NCI-H1436 (cell line): ENCODE measurements around the gene SNRPA1.
"Not testable (repeated sequence)": the region's sequence is repeated elsewhere in the genome, so short reads cannot be mapped to it uniquely, and the experiment has no call there.

ENCODE experiments used
- DNase-seq: peaks from one replicate; lab custom pipeline; 2025; lab: John Stamatoyannopoulos, UW

SNRPA1 gene

DNA sequence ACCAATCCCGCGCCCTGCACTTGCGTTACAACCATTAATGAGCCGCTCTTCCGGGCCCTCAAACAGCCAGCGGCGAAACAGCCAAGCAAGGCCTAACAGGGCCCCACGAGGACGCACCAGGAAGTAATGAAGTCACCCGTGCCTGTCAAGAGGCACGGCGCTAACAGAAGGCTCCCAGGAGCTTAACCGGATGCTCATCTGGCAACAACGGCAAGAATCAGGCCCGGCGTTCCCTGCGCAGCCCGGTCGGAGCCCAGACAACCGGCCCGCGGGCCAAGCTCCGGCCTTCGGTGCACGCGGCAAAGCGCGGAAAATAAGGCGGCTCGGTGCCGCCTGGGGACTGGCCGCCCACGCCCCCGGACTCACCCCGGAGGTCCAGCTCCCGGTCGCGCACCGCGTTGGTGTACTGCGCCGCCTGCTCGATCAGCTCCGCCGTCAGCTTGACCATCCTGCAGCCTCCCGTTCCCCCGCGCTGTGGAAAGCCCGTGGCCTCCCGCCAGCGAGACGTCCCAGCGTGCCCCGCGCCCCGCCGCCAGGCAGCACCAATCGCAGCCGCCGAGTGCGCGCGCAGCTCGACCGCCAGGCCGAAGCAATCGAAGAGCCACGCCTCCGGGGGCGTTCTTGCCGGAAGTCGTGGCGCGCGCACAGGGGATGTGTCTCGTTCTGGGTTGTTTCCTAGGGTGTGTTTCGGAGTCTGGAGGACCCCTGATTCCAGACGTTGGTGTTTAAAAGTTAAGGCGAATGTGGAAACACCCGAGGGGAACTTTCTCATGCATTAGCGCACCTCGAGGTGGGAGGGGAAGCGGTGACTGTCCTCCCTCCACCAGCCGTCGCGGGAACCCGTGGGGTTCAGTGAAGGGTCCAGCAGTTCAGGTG lies at the start of gene SNRPA1:
SNRPA1 (minus strand) TSS at position 518 of the 876 bp plus-strand sequence; CDS start at position 448, 70 bp downstream.
- peak; percentile 79 for DNase-seq

DNA sequence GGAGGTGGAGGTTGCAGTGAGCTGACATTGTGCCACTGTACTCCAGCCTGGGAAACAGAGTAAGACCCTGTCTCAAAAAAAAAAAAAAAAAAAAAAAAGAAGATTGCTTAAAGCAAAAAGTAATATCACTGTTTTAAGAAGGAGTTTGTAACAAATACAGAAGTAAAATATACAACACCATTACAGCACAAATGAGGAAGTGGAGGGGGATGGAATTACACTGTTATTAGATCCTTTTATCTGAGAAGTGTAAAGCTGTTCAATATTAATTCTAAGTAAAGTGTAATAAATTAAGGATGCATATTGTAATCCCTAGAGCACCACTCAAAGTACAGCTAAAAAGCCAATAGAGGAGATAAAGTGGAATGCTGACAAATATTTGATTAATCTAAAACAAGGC lies 47.0 kb upstream of the SNRPA1 start:
- no peak for DNase-seq

GRCh38 chr15:101338502-101339057 lies 43.5 kb upstream of the SNRPA1 start:
- DNase-seq: no peak

DNA sequence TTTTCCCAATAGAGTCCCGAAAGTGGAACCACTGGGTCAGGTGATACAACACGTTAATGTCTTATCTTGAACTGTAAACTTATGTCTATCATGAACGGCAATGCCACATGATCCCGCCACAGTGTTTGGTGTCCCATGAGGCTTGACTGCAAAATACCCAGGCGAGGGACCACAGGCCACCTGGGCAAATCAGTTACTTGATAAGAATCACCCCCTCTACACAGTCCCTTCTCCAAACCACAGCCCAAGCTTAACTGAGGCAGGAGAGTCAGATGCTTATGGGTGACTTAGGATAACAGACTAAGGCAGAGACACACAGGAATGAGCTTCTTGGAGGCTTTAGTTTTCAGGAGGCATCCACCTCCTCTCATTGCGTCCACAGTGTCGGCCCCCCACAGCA lies 42.9 kb upstream of the SNRPA1 start:
- no peak for DNase-seq

DNA sequence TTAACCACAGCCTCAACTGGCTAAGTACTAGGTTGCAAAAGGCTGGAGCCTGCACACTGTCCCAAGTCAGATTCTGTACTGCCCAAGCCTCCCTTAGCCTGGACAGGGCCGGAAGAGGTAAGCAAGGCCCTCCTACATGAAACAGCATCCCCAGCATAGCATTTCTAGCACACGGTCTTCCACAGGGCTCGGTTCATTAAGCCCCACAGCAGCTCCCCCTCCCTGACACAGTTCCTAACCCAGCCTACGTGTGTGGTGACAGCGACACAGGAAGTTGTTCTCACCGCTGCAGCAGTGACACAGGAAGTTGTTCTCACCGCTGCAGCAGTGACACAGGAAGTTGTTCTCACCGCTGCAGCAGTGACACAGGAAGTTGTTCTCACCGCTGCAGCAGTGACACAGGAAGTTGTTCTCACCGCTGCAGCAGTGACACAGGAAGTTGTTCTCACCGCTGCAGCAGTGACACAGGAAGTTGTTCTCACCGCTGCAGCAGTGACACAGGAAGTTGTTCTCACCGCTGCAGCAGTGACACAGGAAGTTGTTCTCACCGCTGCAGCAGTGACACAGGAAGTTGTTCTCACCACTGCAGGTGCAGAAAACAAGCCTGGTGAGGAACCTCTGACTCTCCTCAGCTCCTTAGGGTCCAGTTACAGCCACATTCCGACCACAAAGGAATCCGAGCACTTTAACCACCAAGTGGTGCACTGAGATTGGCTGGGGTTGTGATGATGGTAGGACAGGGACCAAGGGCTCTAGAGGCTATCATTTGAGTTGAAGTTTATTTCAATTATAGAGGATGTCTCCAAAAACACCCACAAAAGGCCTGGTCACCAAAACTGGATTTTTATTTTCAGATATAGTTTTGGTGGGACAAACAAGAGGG lies 39.1 kb upstream of the SNRPA1 start:
- not testable (repeated sequence) for DNase-seq

- no peak for DNase-seq
These were observed 37.0 kb upstream of the SNRPA1 start for GRCh38 chr15:101332061-101332467.

GRCh38 chr15:101329867-101330380 lies 34.9 kb upstream of the SNRPA1 start:
- no peak for DNase-seq

DNA sequence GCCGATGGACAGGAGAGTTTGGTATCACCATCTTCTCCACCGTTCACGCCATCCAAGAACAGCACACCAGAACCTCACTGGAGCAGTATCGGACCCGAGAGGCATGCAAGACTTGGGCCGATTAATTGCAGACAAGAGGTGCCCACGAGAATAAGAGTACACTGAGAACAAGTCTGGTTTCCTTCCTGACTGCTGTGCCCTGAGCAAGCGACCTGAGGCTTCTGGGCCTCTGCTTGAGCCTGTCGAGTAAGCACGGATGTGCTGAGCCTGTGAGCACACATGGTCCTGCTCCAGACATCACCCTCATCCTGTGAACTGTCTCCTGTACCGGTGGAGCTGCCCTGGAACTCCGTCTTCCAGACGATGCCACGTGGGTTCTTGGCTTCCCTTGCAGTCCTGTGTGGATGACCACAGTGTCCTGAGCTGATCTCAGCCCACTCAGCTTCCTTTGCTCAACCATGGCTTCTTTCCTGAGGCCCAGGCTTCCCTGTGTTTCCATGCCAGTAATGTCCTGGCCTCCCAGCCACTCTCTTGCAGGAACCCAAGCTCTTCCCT lies 34.3 kb upstream of the SNRPA1 start:
- DNase-seq: no peak

DNA sequence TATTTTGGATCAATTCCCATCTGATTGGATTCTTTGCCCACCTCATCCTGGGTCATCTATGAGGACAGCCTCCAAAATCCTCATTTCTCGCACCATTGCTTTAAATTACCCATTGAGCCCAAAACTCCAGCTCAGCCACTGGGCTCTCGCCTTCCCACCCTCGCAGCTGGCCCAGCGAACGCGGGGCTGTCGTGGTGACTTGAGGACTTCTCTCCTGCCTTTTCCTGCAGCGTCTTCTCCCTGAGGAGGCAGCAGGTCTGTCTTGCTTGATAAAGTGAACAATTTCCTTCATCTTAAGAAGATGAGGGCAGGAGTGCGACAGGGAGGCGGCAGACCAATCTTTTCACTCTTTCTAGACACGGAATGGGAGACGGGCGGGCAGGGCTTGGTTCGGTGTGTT lies 33.0 kb upstream of the SNRPA1 start:
- DNase-seq: no peak

- no peak for DNase-seq
These were observed 32.2 kb upstream of the SNRPA1 start for GRCh38 chr15:101327147-101327740.

DNA sequence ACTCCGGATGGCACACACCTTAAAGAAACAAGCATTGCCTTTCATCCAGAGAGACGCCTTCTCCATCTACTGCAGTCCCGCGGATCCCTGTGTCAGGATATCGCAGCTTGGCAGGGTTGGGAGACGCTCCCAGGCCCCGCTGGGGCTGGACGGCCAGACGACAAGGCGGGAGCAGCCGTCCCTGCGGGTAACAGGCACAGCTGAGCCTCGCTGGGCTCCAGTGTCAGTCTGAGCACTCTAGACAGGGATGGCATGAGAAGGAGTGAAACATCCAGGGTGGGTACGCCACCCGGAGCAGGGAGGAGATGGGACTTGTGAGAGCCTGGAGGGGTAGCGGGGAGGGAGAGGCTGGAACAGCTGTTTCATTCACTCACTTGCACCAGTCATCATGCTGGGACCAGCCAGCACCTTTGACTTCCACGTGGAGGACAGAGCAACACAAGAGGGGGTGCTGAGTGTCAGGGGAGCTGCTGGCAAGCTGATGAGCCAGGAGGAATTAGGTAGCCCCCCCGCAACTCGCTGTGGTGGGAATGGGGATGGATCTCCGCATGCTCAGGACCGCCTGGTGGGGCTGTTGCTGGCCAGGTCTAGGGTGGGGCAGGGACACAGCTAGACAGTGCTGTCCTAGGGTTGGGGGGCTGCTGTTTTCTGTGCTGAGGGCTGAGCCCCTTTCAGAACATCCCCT lies 31.6 kb upstream of the SNRPA1 start:
- DNase-seq: no peak

DNA sequence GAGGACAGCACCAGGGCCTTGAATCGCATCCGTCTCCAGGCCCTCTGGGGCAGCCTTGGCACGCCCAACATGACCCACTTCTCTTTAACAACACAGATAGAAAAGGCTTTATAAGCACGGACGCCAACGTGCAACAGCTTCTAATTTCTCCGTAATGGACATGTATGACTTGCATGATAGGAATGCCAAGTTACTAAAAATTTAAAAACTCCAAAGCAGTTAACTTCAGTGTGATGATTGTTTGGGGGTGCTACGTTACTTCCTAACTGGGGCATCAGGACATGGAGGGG lies 30.9 kb upstream of the SNRPA1 start:
- no peak for DNase-seq

- DNase-seq: no peak
These were observed 30.4 kb upstream of the SNRPA1 start for GRCh38 chr15:101325263-101326025.

GRCh38 chr15:101324524-101325177 lies 29.6 kb upstream of the SNRPA1 start:
- DNase-seq: no peak

GRCh38 chr15:101323793-101324523 lies 28.9 kb upstream of the SNRPA1 start:
- no peak for DNase-seq

- DNase-seq: no peak
These were observed 27.9 kb upstream of the SNRPA1 start for GRCh38 chr15:101322854-101323477.

- DNase-seq: no peak
These were observed 27.1 kb upstream of the SNRPA1 start for GRCh38 chr15:101322016-101322695.

DNA sequence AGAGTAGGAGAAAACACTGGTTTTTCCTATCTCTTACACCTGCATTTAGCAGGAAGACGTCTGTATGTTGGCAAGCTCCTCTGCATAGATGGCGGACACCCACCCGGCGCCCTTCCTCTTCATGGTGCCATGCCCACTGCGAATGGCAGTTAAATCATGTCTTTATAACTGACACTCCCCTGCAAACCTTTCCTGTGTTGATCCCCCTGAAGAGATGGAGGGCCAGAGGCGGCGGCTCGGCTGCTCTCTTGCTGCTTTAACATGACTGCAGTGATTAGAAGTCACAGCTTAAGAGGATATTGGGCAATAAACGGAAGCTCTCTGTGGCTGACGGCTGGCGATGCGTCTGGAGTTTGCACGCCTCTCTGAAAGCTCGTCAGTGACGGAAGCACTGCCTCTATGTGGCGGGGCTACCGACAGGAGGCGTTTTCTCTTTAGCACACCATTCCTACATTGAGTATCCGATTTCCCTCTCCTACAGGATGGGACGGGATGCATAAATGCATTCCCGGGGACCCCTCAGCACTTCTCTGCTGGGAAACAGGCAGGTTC lies 25.5 kb upstream of the SNRPA1 start:
- no peak for DNase-seq
